Left lobe of liver (tissue), 2 donors: Measurements from ENCODE around the gene ZFP91. TPM values are rescaled to one million over a fixed set of nuclear protein-coding genes. Genes with fewer than 3 reads are reported as not detected.
A peak's percentile ranks its signal among the peaks of the same experiment; 100 is the strongest.
"Not testable (repeated sequence)": the region's sequence is repeated elsewhere in the genome, so short reads cannot be mapped to it uniquely, and the experiment has no call there.

Experiments used
- ATAC-seq: fragments of 200-7000 bp; cut with Tn5 transposase; one replicate; pipeline ENCODE4 v1.9.1; 2020; ENCODE audit warnings: mild to moderate bottlenecking, moderate library complexity
- DNase-seq: peaks from one replicate; pipeline ENCODE4 v3.0.0-alpha.2; 2020; ENCODE audit warnings: low spot score
- total RNA-seq: library from RNA; stranded (reverse); gene quantifications from one replicate; pipeline ENCODE4 v1.2.1, GENCODE V29; 2021
- donor health status: DM: no; HTN: no; CAD: no; lungs with moderate emphysema.
- donor health status: DM: no; HTN: yes; CAD: no.

Gene ZFP91, protein sequence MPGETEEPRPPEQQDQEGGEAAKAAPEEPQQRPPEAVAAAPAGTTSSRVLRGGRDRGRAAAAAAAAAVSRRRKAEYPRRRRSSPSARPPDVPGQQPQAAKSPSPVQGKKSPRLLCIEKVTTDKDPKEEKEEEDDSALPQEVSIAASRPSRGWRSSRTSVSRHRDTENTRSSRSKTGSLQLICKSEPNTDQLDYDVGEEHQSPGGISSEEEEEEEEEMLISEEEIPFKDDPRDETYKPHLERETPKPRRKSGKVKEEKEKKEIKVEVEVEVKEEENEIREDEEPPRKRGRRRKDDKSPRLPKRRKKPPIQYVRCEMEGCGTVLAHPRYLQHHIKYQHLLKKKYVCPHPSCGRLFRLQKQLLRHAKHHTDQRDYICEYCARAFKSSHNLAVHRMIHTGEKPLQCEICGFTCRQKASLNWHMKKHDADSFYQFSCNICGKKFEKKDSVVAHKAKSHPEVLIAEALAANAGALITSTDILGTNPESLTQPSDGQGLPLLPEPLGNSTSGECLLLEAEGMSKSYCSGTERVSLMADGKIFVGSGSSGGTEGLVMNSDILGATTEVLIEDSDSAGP
- total RNA-seq = 19.3 TPM

- ATAC-seq (peak; percentile 78), DNase-seq (peak; percentile 97)
These were observed at the start of gene ZFP91 for GRCh38 chr11:58578635-58579191. Gene ZFP91, plus strand, starts transcription at chr11:58579063. Its CDS starts 219 bp downstream, at chr11:58579282.

DNA sequence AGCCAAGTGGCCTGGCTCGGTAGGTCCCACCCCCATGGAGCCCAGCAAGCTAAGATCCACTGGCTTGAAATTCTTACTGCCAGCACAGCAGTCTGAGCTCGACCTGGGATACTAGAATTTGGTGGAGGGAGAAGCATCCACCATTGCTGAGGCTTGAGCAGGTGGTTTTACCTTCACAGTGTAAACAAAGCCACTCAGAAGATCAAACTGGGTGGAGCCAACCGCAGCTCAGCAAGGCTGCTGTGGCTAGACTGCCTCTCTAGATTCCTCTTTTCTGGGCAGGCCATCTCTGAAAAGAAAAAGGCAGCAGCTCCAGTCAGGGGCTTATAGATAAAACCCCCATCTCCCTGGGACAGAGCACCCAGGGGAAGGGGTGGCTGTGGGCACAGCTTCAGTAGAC lies 48.6 kb upstream of the ZFP91 start:
- no peak for ATAC-seq
- no peak for DNase-seq

DNA sequence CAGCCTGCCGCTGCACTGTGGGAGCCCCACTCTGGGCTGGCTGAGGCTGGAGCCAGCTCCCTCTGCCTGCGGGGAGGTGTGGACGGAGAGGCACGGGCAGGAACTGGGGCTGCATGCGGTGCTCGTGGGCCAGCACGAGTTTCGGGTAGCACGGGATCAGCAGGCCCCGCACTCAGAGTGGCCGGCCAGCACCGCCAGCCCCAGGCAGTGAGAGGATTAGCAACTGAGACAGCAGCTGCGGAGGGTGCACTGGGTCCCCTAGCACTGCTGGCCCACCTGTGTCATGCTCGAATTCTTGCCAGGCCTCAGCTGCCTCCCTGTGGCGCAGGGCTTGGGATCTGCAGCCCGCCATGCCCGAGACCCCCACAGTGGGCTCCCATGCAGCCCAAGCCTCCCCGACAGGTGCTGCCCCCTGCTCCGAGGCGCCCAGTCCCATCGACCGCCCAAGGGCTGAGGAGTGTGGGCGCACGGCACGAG lies 47.0 kb upstream of the ZFP91 start:
- ATAC-seq = no peak
- no peak for DNase-seq

- no peak for ATAC-seq
These were observed 32.0 kb upstream of the ZFP91 start for GRCh38 chr11:58546841-58547240.

GRCh38 chr11:58549644-58550043 lies 29.2 kb upstream of the ZFP91 start:
- DNase-seq = no peak
- ATAC-seq = no peak

More at GRCh38 chr11:58546841-58547240, 32.0 kb upstream of the ZFP91 start:
- no peak for DNase-seq

- ATAC-seq = peak; percentile 35
- no peak for DNase-seq
These were observed 18.0 kb upstream of the ZFP91 start for GRCh38 chr11:58560842-58561241.

- ATAC-seq (peak; percentile 64), DNase-seq (no peak)
These were observed 17.3 kb upstream of the ZFP91 start for GRCh38 chr11:58561394-58562098.

GRCh38 chr11:58562375-58562800 lies 16.5 kb upstream of the ZFP91 start:
- DNase-seq (no peak), ATAC-seq (peak; percentile 57)

GRCh38 chr11:58564231-58564630 lies 14.6 kb upstream of the ZFP91 start:
- DNase-seq (no peak), ATAC-seq (no peak)

DNA sequence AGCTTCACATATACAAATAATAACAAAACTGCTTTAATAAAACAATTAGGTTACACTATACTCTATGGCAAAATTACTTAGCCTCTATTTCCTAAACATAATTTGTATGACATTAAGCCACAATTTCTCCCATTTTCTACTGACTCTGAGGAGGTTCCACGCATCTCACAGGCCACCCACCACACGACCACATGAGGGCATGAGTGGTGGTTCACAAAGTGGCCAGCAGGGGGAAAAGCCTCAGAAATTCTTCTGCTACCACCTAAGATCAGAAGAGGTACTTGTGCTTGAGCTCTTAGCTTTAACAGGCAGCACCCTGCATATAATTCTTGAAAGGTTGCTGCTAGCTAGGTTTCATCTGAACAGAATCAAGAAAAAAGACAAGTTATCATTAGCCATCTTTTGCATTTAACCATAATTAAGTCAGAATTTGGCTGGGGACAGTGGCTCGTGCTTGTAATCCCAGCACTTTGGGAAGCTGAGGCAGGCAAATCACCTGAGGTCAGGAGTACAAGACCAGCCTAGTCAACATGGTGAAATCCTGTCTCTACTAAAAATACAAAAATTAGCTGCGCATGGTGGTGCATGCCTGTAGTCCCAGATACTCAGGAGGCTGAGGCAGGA lies 10.9 kb upstream of the ZFP91 start:
- ATAC-seq = peak; percentile 78
- no peak for DNase-seq

- DNase-seq, ATAC-seq: not testable (repeated sequence)
These were observed 6.0 kb upstream of the ZFP91 start for GRCh38 chr11:58572906-58573305.

- DNase-seq (no peak), ATAC-seq (no peak)
These were observed 5.3 kb upstream of the ZFP91 start for GRCh38 chr11:58573451-58574104.

GRCh38 chr11:58574881-58575280 lies 4.0 kb upstream of the ZFP91 start:
- ATAC-seq = no peak
- no peak for DNase-seq

- no peak for ATAC-seq
- no peak for DNase-seq
These were observed 3.4 kb upstream of the ZFP91 start, which contains the start of gene LPXN for GRCh38 chr11:58575377-58576020. Gene LPXN, minus strand, starts transcription at chr11:58575856. Its CDS starts 84 bp downstream, at chr11:58575772.

DNA sequence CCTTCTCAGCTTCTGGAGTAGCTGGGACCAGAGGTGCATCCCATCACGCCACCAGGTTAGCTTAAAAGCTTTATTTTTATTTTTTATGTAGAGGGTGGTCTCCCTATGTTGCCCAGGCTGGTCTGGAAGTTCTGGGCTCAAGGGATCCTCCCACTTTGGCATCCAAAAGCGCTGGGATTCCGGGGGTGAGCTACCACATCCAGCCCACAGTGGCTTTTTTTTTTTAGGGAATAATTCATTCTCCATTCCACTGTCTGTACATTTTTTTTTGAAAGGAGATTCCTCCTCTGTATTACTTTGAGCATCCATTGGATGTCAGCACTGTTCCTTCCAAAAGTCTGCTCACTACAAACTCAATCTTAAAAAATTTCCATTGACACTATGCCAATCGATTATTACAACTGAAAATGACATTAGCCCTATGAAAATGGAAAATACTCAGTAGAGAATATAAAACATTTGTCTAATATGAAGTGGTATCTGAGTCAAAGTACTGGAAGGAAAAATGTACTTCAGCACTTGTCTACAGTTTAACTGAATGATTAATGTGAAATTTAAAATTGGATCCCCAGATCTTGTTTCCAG lies 1.9 kb upstream of the ZFP91 start:
- ATAC-seq = no peak
- DNase-seq = no peak

GRCh38 chr11:58577555-58578135 lies 1.2 kb upstream of the ZFP91 start:
- DNase-seq (no peak), ATAC-seq (peak; percentile 1)

- ATAC-seq = peak; percentile 71
- DNase-seq = peak; percentile 96
These were observed 678 bp upstream of the ZFP91 start for GRCh38 chr11:58578136-58578634.
